ENCODE measurements around the gene ANKRD40.
"Not testable (repeated sequence)": the region's sequence is repeated elsewhere in the genome, so short reads cannot be mapped to it uniquely, and the experiment has no call there.

Gene ANKRD40

GRCh38 chr17:50707289-50708049 is at the start of gene ANKRD40:
Gene ANKRD40, minus strand, starts transcription at chr17:50707914. Its CDS starts 260 bp downstream, at chr17:50707654.
- peak; percentile 94 for DNase-seq

- no peak for DNase-seq
These were observed 46.8 kb upstream of the ANKRD40 start for GRCh38 chr17:50754521-50754920.

GRCh38 chr17:50749245-50749644 is 41.5 kb upstream of the ANKRD40 start:
- DNase-seq: no peak

GRCh38 chr17:50745631-50746030 is 37.9 kb upstream of the ANKRD40 start:
- no peak for DNase-seq

- no peak for DNase-seq
These were observed 31.4 kb upstream of the ANKRD40 start for GRCh38 chr17:50739098-50739497.

GRCh38 chr17:50737118-50737698 is 29.5 kb upstream of the ANKRD40 start:
- no peak for DNase-seq

GRCh38 chr17:50735287-50735686 is 27.6 kb upstream of the ANKRD40 start:
- no peak for DNase-seq

GRCh38 chr17:50731575-50732460 is 24.1 kb upstream of the ANKRD40 start:
- no peak for DNase-seq

GRCh38 chr17:50728881-50729765 is 21.4 kb upstream of the ANKRD40 start:
- DNase-seq: no peak

GRCh38 chr17:50728112-50728429 is 20.4 kb upstream of the ANKRD40 start:
- DNase-seq: no peak

- no peak for DNase-seq
These were observed 18.3 kb upstream of the ANKRD40 start for GRCh38 chr17:50725769-50726655.

GRCh38 chr17:50724622-50725021 is 16.9 kb upstream of the ANKRD40 start:
- DNase-seq: not testable (repeated sequence)

- no peak for DNase-seq
These were observed 15.0 kb upstream of the ANKRD40 start for GRCh38 chr17:50722746-50723145.

GRCh38 chr17:50721194-50722010 is 13.7 kb upstream of the ANKRD40 start:
- DNase-seq: peak; percentile 35

- DNase-seq: no peak
These were observed 12.4 kb upstream of the ANKRD40 start for GRCh38 chr17:50719924-50720794.

GRCh38 chr17:50719144-50719923 is 11.6 kb upstream of the ANKRD40 start, which contains the start of gene LUC7L3:
Gene LUC7L3, plus strand, starts transcription at chr17:50719603. Its CDS starts 130 bp downstream, at chr17:50719733.
- DNase-seq: peak; percentile 97

- no peak for DNase-seq
These were observed 7.8 kb upstream of the ANKRD40 start for GRCh38 chr17:50715471-50715870.

GRCh38 chr17:50712641-50713040 is 4.9 kb upstream of the ANKRD40 start:
- no peak for DNase-seq

GRCh38 chr17:50710650-50711049 is 2.9 kb upstream of the ANKRD40 start:
- DNase-seq: no peak
